Progenitor cell of endocrine pancreas (in vitro differentiated cells): ENCODE data around the gene PARP1. TPM values are rescaled to one million over a fixed set of nuclear protein-coding genes. Genes with fewer than 3 reads are reported as not detected.

Source experiments
- DNase-seq: peaks from one replicate; pipeline ENCODE4 v3.0.0; 2021; ENCODE audit warnings: low spot score; ENCODE audit not compliant: unreplicated experiment
- H3K27ac Mint-ChIP-seq: 2 replicates; pipeline ENCODE4 v1.8.0; 2021; ENCODE audit warnings: mild to moderate bottlenecking, moderate library complexity, mixed read lengths
- H3K27me3 Mint-ChIP-seq: 2 replicates; pipeline ENCODE4 v1.8.0; 2021; ENCODE audit warnings: mixed read lengths
- H3K36me3 Mint-ChIP-seq: 2 replicates; pipeline ENCODE4 v1.8.0; 2022; ENCODE audit warnings: mixed read lengths; ENCODE audit not compliant: insufficient read depth
- H3K4me1 Mint-ChIP-seq: 2 replicates; pipeline ENCODE4 v1.8.0; 2021; ENCODE audit warnings: low read depth, mixed read lengths
- H3K4me3 Mint-ChIP-seq: 2 replicates; pipeline ENCODE4 v1.8.0; 2021; ENCODE audit warnings: low read depth, mild to moderate bottlenecking, moderate library complexity, mixed read lengths
- H3K9me3 Mint-ChIP-seq: 2 replicates; pipeline ENCODE4 v1.8.0; 2021; ENCODE audit warnings: low read depth, mixed read lengths
- CTCF ChIP-seq: fragments of 200-600 bp; sonication (generic); IDR thresholded peaks from one replicate; pipeline ENCODE4 v1.5.0; 2021; ENCODE audit warnings: antibody characterized with exemption, mild to moderate bottlenecking; ENCODE audit not compliant: unreplicated experiment
- total RNA-seq: library from RNA; stranded (reverse); gene quantifications from 2 replicates; pipeline ENCODE4 v1.2.1, GENCODE V29; 2021

PARP1 gene
- total RNA-seq, 1 donor from 2014 or later: 159 TPM

- Mint-ChIP-seq H3K36me3 (no peaks in the 10 kb centered on the region), H3K4me3 (no peak overlapping the region), H3K9me3 (no peaks in the 10 kb centered on the region), H3K27ac (no peak overlapping the region), H3K4me1 (no peaks in the 10 kb centered on the region), H3K27me3 (peaks cover 6% of the 10 kb centered on the region)
- no peak for TF ChIP-seq CTCF
- no peak for DNase-seq
These were observed 17.6 kb upstream of the PARP1 start for GRCh38 chr1:226425431-226426031.

GRCh38 chr1:226425004-226425378 is 17.1 kb upstream of the PARP1 start:
- H3K27me3 Mint-ChIP-seq: peaks cover 6% of the 10 kb centered on the region
- DNase-seq: no peak
- H3K9me3 Mint-ChIP-seq: no peaks in the 10 kb centered on the region
- no peaks in the 10 kb centered on the region for H3K36me3 Mint-ChIP-seq
- no peaks in the 10 kb centered on the region for H3K4me1 Mint-ChIP-seq
- no peak overlapping the region for H3K4me3 Mint-ChIP-seq
- no peak overlapping the region for H3K27ac Mint-ChIP-seq
- no peak for TF ChIP-seq CTCF

GRCh38 chr1:226424221-226425003 is 16.5 kb upstream of the PARP1 start:
- no peak overlapping the region for H3K27ac Mint-ChIP-seq
- H3K4me3 Mint-ChIP-seq: no peak overlapping the region
- no peaks in the 10 kb centered on the region for H3K4me1 Mint-ChIP-seq
- peak; percentile 57 for TF ChIP-seq CTCF
- no peaks in the 10 kb centered on the region for H3K36me3 Mint-ChIP-seq
- DNase-seq: no peak
- H3K27me3 Mint-ChIP-seq: peaks cover 6% of the 10 kb centered on the region
- no peaks in the 10 kb centered on the region for H3K9me3 Mint-ChIP-seq

DNA sequence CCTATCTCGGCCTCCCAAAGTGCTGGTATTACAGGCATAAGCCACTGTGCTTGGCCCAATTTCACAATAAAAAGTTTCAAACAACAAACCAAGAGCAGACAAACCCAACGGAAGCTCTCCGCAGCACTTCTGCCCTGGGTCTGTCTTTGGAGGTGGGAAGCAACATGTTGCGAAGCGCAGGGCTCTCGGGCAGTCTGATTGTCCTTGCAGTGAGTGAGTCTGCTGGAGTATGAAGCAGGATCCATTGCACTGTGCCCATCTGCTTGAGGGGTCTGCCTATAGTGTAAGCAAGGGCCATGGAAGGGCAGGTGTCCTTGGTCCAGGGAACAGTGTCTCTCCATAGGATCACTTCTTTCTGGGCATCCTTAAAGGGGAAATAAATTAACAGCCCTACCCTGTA is 14.6 kb upstream of the PARP1 start:
- Mint-ChIP-seq H3K4me3 (no peak overlapping the region), H3K9me3 (no peaks in the 10 kb centered on the region), H3K27me3 (peaks cover 2% of the 10 kb centered on the region), H3K36me3 (no peaks in the 10 kb centered on the region), H3K27ac (no peak overlapping the region), H3K4me1 (no peaks in the 10 kb centered on the region)
- no peak for DNase-seq
- no peak for TF ChIP-seq CTCF

DNA sequence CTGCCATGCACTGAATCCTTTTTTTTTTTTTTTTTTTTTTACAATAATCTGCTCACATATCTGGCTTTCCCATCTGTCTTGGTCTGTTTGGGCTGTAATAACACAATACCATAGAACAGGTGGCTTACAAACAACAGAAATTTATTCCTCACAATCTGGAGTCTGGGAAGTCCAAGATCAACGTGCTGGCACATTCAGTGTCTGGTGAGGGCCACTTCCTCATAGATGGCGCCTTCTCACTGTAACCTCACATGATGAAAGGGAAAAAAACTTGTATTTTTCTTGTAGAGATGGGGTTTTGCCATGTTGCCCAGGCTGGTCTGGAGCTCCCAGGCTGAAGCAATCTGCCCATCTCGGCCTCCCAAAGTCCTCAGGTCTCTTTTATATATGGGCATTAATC is 13.0 kb upstream of the PARP1 start:
- Mint-ChIP-seq H3K36me3 (no peaks in the 10 kb centered on the region), H3K4me1 (no peaks in the 10 kb centered on the region), H3K27me3 (peaks cover 5% of the 10 kb centered on the region), H3K9me3 (no peaks in the 10 kb centered on the region), H3K27ac (no peak overlapping the region), H3K4me3 (no peak overlapping the region)
- TF ChIP-seq CTCF: no peak
- no peak for DNase-seq
